SK-N-SH (cell line): ENCODE data around the gene PIEZO2. TPM values are rescaled to one million over a fixed set of nuclear protein-coding genes. Genes with fewer than 3 reads are reported as not detected.

ENCODE experiments used
- CTCF ChIA-PET: fragments of 300-600, 350-600 bp; formaldehyde crosslinking; extraction: SDS; loops from one replicate; lab custom pipeline; 2021; lab: Yijun Ruan, JAX
- POLR2A ChIA-PET: fragments of 350-600 bp; sonication (Branson Sonifier 250); formaldehyde crosslinking; extraction: SDS; loops from one replicate; lab custom pipeline; 2020; ENCODE audit warnings: antibody characterized with exemption, inconsistent platforms; lab: Yijun Ruan, JAX
- DNase-seq: peaks from one replicate; pipeline ENCODE4 v3.0.0; 2012
- H2AFZ ChIP-seq: fragments of 200-600 bp; sonication (generic); 2 replicates; pipeline ENCODE4 v1.8.1; 2016; ENCODE audit warnings: antibody characterized with exemption, mild to moderate bottlenecking, low read depth
- H3F3A ChIP-seq: fragments of 200-600 bp; sonication (generic); replicated peaks from 2 replicates; pipeline ENCODE3; 2016; ENCODE audit warnings: antibody characterized with exemption, mild to moderate bottlenecking; ENCODE audit not compliant: insufficient read depth
- H3K27ac ChIP-seq, 2 experiments: fragments of 200-500 bp in 1 of 2; fragments of 200-600 bp in 1 of 2; sonication (Bioruptor generic) in 1 of 2; sonication (generic), shearing (Covaris generic) in 1 of 2; 2 replicates each; pipeline versions ENCODE4 v1.5.1 to v1.6.1; 2014 to 2016; ENCODE audit warnings: low read depth in 2 of 2, inconsistent platforms in 1 of 2, low read length in 1 of 2, mild to moderate bottlenecking in 1 of 2, mixed read lengths in 1 of 2
- H3K27me3 ChIP-seq: fragments of 200-600 bp; sonication (generic), shearing (Covaris generic); 2 replicates; pipeline ENCODE4 v1.6.1; 2016; ENCODE audit warnings: mixed run types; ENCODE audit not compliant: insufficient read depth
- H3K36me3 ChIP-seq, 2 experiments: fragments of 200-500 bp in 1 of 2; fragments of 200-600 bp in 1 of 2; sonication (Bioruptor generic) in 1 of 2; sonication (generic) in 1 of 2; replicated peaks in 1 of 2; 2 replicates each; pipeline versions ENCODE3 to v1.5.1; 2014 to 2016; ENCODE audit warnings: low read length in 1 of 2, mild to moderate bottlenecking in 1 of 2; ENCODE audit not compliant: insufficient read depth in 2 of 2, control insufficient read depth in 1 of 2
- H3K4me1 ChIP-seq, 2 experiments: fragments of 200-500 bp in 1 of 2; fragments of 200-600 bp in 1 of 2; sonication (Bioruptor generic) in 1 of 2; sonication (generic), shearing (Covaris generic) in 1 of 2; 2 replicates each; pipeline versions ENCODE4 v1.5.1 to v1.6.1; 2014 to 2016; ENCODE audit warnings: low read depth in 1 of 2, low read length in 1 of 2, mixed run types in 1 of 2; ENCODE audit not compliant: insufficient read depth in 2 of 2, control insufficient read depth in 1 of 2
- H3K4me2 ChIP-seq: fragments of 200-600 bp; sonication (generic), shearing (Covaris generic); 2 replicates; pipeline ENCODE4 v1.6.1; 2017; ENCODE audit warnings: mixed run types
- H3K4me3 ChIP-seq, 2 experiments: fragments of 200-500 bp in 1 of 2; fragments of 200-600 bp in 1 of 2; sonication (Bioruptor generic) in 1 of 2; sonication (generic), shearing (Covaris generic) in 1 of 2; 2 replicates each; pipeline versions ENCODE4 v1.5.1 to v1.8.1; 2014 to 2016; ENCODE audit warnings: low read depth in 2 of 2, inconsistent platforms in 1 of 2, low read length in 1 of 2, mild to moderate bottlenecking in 1 of 2, mixed read lengths in 1 of 2, moderate library complexity in 1 of 2
- H3K79me2 ChIP-seq: fragments of 200-600 bp; sonication (generic); 2 replicates; pipeline ENCODE4 v1.8.1; 2017; ENCODE audit warnings: mild to moderate bottlenecking; ENCODE audit not compliant: insufficient read depth
- H3K9ac ChIP-seq: fragments of 200-600 bp; sonication (generic); 2 replicates; pipeline ENCODE4 v1.6.1; 2017; ENCODE audit warnings: mixed run types
- H3K9me2 ChIP-seq: fragments of 200-600 bp; sonication (generic); 2 replicates; pipeline ENCODE4 v1.6.1; 2017; ENCODE audit warnings: mixed run types
- H3K9me3 ChIP-seq: fragments of 200-600 bp; sonication (generic); 2 replicates; pipeline ENCODE4 v1.6.1; 2017; ENCODE audit warnings: mixed run types, mild to moderate bottlenecking, moderate library complexity
- H4K20me1 ChIP-seq: fragments of 200-600 bp; sonication (generic); 2 replicates; pipeline ENCODE4 v1.6.1; 2017; ENCODE audit warnings: mild to moderate bottlenecking, mixed run types; ENCODE audit not compliant: insufficient read depth
- CHD2 ChIP-seq: fragments of 150-350 bp; IDR thresholded peaks from 2 replicates; pipeline ENCODE4 v1.6.1; 2018; ENCODE audit warnings: low read length; ENCODE audit not compliant: partially characterized antibody
- ELF1 ChIP-seq: IDR thresholded peaks from 2 replicates; pipeline ENCODE4 v1.4.0; 2012
- FOSL2 ChIP-seq: IDR thresholded peaks from 2 replicates; pipeline ENCODE4 v1.4.0; 2012; ENCODE audit warnings: low read depth, mild to moderate bottlenecking, moderate library complexity, borderline replicate concordance
- FOXJ3 ChIP-seq: sonication (generic); formaldehyde crosslinking; IDR thresholded peaks from 2 replicates; pipeline ENCODE4 v1.5.1; 2020; ENCODE audit warnings: mild to moderate bottlenecking, missing genetic modification reagents
- MAX ChIP-seq: IDR thresholded peaks from 2 replicates; pipeline ENCODE4 v1.4.0; 2012; ENCODE audit warnings: low read depth
- MXI1 ChIP-seq: IDR thresholded peaks from 2 replicates; pipeline ENCODE4 v1.6.1; 2012; ENCODE audit warnings: mild to moderate bottlenecking, low read depth, low read length, improper control_type of control experiment
- NFIC ChIP-seq: IDR thresholded peaks from 2 replicates; pipeline ENCODE4 v1.4.0; 2012; ENCODE audit warnings: borderline replicate concordance
- PBX3 ChIP-seq: IDR thresholded peaks from 2 replicates; pipeline ENCODE4; 2012
- POLR2AphosphoS5 ChIP-seq: IDR thresholded peaks from 2 replicates; pipeline ENCODE4 v1.6.1; 2012; ENCODE audit warnings: low read depth, low read length
- RAD21 ChIP-seq: IDR thresholded peaks from 2 replicates; pipeline ENCODE4 v1.6.1; 2012; ENCODE audit warnings: mild to moderate bottlenecking, low read length
- RCOR1 ChIP-seq: fragments of 150-350 bp; IDR thresholded peaks from 2 replicates; pipeline ENCODE4 v1.6.1; 2017; ENCODE audit warnings: antibody characterized with exemption, low read length
- RFX5 ChIP-seq: IDR thresholded peaks from 2 replicates; pipeline ENCODE4 v1.6.1; 2012; ENCODE audit warnings: mild to moderate bottlenecking, improper control_type of control experiment, low read length
- SIN3A ChIP-seq: IDR thresholded peaks from 2 replicates; pipeline ENCODE4 v1.6.1; 2012; ENCODE audit warnings: low read depth, mild to moderate bottlenecking, low read length, moderate library complexity, borderline replicate concordance
- TCF12 ChIP-seq: IDR thresholded peaks from 2 replicates; pipeline ENCODE4 v1.4.0; 2012
- TEAD4 ChIP-seq: IDR thresholded peaks from 2 replicates; pipeline ENCODE4 v1.4.0; 2012; ENCODE audit warnings: mild to moderate bottlenecking, borderline replicate concordance; ENCODE audit not compliant: insufficient read depth
- USF1 ChIP-seq: IDR thresholded peaks from 2 replicates; pipeline ENCODE4 v1.4.0; 2012; ENCODE audit warnings: low read depth, borderline replicate concordance
- YY1 ChIP-seq: IDR thresholded peaks from 2 replicates; pipeline ENCODE4 v1.4.0; 2012; ENCODE audit warnings: low read depth, mild to moderate bottlenecking
- ZBTB33 ChIP-seq: IDR thresholded peaks from 2 replicates; pipeline ENCODE4 v1.4.0; 2012; ENCODE audit warnings: low read depth, borderline replicate concordance
- WGBS: methylation state at CpG from one replicate; pipeline ENCODE4 v1.1.6; 2017; ENCODE audit warnings: low lambda C conversion rate; 5-methylcytosine and 5-hydroxymethylcytosine counted together
- polyA plus RNA-seq, 3 experiments: library from polyadenylated mRNA; depleted of rRNA; stranded (reverse); fragments of >200 nt; gene quantifications; 2 replicates each; pipeline ENCODE4 v1.2.3, GENCODE V29; 2012

Gene PIEZO2
- polyA plus RNA-seq, 1 of the 3 experiments (the other 2 are of a cell fraction) = not detected

- H3K79me2 ChIP-seq = no peaks in the 10 kb centered on the region
- no peak overlapping the region for H2AFZ ChIP-seq
- ChIA-PET POLR2A (no interaction called here), CTCF (no interaction called here)
- H3K4me2 ChIP-seq = no peak overlapping the region
- no peak overlapping the region for H3K4me3 ChIP-seq
- no peaks in the 10 kb centered on the region for H3F3A ChIP-seq
- no peaks in the 10 kb centered on the region for H4K20me1 ChIP-seq
- WGBS = 3% methylated on average over 9 of the region's 9 CpGs
- DNase-seq = no peak
- no peaks in the 10 kb centered on the region for H3K36me3 ChIP-seq
- H3K9me3 ChIP-seq = no peaks in the 10 kb centered on the region
- H3K9me2 ChIP-seq = no peaks in the 10 kb centered on the region
- no peaks in the 10 kb centered on the region for H3K4me1 ChIP-seq
- H3K27ac ChIP-seq = no peak overlapping the region
- H3K27me3 ChIP-seq = peaks cover 17% of the 10 kb centered on the region
- H3K9ac ChIP-seq = no peak overlapping the region
- no peak for TF ChIP-seq MXI1
- no peak for TF ChIP-seq ELF1
- no peak for TF ChIP-seq FOXJ3 (CRISPR knock-in tag)
- no peak for TF ChIP-seq RAD21
- TF ChIP-seq FOSL2 = no peak
- TF ChIP-seq NFIC = no peak
- no peak for TF ChIP-seq SIN3A
- no peak for TF ChIP-seq TCF12
- TF ChIP-seq MAX = no peak
- TF ChIP-seq RCOR1 = no peak
- no peak for TF ChIP-seq CHD2
- TF ChIP-seq USF1 = no peak
- TF ChIP-seq RFX5 = no peak
- no peak for TF ChIP-seq YY1
- no peak for TF ChIP-seq ZBTB33
- TF ChIP-seq PBX3 = no peak
- no peak for TF ChIP-seq POLR2AphosphoS5
- TF ChIP-seq TEAD4 = no peak
Observed at GRCh38 chr18:10936176-10937053, 213.0 kb downstream of the PIEZO2 start.
